SKM-1 treated with dmso at 0.1 percent for 144 hours (cell line): ENCODE measurements around the gene TECR.
"Not testable (repeated sequence)": the region's sequence is repeated elsewhere in the genome, so short reads cannot be mapped to it uniquely, and the experiment has no call there.

Source experiments
- DNase-seq: peaks from one replicate; lab custom pipeline; 2025; ENCODE audit not compliant: unreplicated experiment; lab: John Stamatoyannopoulos, UW

The TECR gene

DNA sequence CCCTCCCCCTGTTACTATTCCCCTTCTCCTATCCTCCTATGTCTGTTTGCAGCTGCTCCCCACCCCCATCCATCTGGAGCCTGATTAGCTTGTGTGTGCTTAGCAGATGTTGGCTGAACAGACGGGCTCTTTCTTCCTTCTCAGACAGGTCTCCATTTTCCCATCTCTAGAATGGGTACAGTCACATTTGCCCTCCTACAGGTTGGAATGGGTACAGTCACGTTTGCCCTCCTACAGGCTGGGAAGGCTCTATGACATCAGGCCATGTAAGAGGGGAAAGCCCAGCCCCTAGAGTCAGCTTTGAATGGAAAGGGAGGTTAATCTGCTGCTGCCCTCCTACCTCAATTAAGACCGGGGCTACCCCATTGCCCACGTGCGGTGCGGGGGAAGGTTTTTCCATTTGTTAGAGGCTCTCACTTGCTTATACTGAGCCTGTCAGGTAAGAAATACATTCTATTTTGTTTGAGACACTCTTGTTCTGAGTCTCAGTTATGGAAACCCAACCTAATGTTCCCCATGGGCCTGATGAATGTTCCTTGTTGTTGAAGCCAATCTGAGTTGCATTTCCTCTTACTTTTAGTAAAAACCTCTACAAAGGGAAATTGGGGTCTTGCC lies 51.3 kb downstream of the TECR start:
- DNase-seq = no peak

DNA sequence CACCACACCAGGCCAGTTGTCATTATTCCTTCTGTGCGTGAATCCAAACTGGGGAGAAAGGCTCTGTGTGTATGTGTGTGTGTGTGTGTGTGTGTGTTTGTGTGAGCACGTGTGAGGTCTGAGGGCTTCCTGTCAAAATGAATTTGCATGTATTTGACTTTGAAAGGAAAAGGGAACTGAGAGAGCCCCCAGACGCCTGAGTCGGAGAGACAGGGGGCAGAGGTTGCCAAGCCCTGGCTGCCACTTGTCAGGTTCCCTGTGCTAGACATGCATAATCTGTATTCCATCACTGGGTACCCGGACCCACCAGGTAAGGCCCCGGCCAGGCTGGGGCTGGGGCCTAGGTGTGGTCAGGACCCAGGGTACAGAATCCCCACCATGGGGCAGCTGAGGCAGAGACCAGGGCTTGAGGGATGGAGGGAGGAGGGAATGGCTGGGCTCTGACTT lies 53.5 kb downstream of the TECR start, which contains the start of gene CLEC17A:
CLEC17A (plus strand) TSS at position 191 of the 447 bp plus-strand sequence; CDS start at position 268, 77 bp downstream.
- DNase-seq = no peak

DNA sequence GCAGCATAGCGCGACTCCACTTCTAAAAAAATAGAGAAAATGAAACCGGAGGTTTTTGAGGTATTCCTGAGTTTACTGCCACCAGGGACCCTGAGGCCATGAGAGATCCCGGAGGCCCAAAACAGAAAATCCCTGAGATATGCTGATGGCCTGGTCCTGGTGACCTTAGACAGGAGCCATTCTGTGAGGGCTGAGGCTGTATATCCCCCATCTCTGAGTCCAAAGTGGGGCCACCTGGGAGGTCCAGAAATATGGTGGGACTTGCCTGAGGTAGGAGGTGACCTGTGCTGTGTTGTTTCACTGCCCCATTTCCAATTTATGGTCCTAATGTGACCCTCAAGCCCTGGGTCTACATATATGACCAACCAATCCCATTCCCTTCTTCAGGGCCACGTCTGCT lies 55.0 kb downstream of the TECR start:
- not testable (repeated sequence) for DNase-seq

DNA sequence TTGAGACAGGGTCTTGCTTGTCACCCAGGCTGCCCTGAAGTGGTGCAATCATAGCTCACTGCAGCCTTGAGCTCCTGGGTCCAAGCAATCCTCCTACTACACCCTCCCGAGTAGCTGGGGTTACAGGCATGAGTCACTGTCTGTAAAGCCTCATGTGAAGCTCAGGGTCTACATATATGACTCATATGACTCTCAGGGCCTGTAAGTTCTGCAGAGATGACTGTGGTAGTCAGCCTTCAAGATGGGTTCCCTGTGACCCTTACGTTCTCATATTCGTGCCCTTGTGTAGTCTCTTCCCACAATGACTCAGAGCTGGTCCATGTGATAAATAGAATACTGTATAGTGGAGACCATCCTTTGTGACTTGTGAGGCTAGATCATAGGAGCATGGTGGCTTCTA lies 55.8 kb downstream of the TECR start:
- not testable (repeated sequence) for DNase-seq

- not testable (repeated sequence) for DNase-seq
Measured at GRCh38 chr19:14589433-14589832, 60.0 kb downstream of the TECR start.

- no peak for DNase-seq
Measured at GRCh38 chr19:14595558-14595957, 66.2 kb downstream of the TECR start.

DNA sequence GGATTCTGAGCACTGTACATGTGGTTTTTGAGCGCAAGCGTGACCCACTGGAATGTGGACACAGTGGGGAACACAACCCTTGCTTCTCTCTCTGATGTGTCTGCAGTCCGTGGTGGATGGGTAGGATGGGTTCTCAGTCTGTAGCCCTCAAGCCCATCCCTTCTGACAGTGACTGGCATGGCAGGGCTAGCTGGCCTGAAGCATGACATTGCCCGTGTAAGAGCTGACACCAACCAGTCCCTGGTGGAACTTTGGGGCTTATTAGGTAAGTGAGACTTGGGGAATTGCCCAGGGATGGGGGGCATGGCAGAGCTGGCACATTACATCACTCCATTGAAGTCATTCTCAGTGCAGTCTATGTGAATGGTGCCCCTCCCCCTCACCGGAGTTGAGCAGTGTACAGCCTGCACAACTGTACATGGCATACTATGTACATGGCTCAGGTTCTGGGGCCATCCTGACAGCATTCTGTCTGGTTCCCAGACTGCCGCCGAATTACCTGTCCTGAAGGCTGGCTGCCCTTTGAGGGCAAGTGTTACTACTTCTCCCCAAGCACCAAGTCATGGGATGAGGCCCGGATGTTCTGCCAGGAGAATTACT lies 70.3 kb downstream of the TECR start:
- no peak for DNase-seq

GRCh38 chr19:14603990-14604387 lies 74.6 kb downstream of the TECR start:
- DNase-seq = no peak

GRCh38 chr19:14606627-14607026 lies 77.2 kb downstream of the TECR start:
- DNase-seq = no peak

- DNase-seq = peak; percentile 48
Measured at GRCh38 chr19:14611051-14611450, 81.7 kb downstream of the TECR start.

- DNase-seq = not testable (repeated sequence)
Measured at GRCh38 chr19:14612242-14612641, 82.8 kb downstream of the TECR start.

GRCh38 chr19:14612657-14613056 lies 83.3 kb downstream of the TECR start:
- no peak for DNase-seq

- not testable (repeated sequence) for DNase-seq
Measured at GRCh38 chr19:14613399-14614098, 84.2 kb downstream of the TECR start.

- DNase-seq = peak; percentile 95
Measured at GRCh38 chr19:14614099-14614412, 84.7 kb downstream of the TECR start.
